OCI-LY3 (cell line): Measurements from ENCODE around the gene PGBD2.
"Not testable (repeated sequence)": the region's sequence is repeated elsewhere in the genome, so short reads cannot be mapped to it uniquely, and the experiment has no call there.

ENCODE experiments used
- H2AFZ ChIP-seq: fragments of 200-600, 300-600 bp; shearing (Covaris generic); 2 replicates; pipeline ENCODE4 v1.6.0; 2014; ENCODE audit warnings: antibody characterized with exemption, low read depth, low read length
- H3K27ac ChIP-seq: fragments of 200-600, 300-600 bp; sonication (generic); 2 replicates; pipeline ENCODE4 v1.5.1; 2014; ENCODE audit warnings: mild to moderate bottlenecking, low read length, moderate library complexity, mixed read lengths
- H3K27me3 ChIP-seq: fragments of 200-600, 300-600 bp; sonication (generic); 2 replicates; pipeline ENCODE4 v1.6.1; 2014; ENCODE audit warnings: low read depth, low read length, mixed read lengths
- H3K36me3 ChIP-seq: fragments of 200-600, 300-600 bp; sonication (generic); replicated peaks from 2 replicates; pipeline ENCODE3; 2014; ENCODE audit warnings: low read depth, low read length, mixed read lengths
- H3K4me1 ChIP-seq: fragments of 300-600, 200-600 bp; sonication (generic); 2 replicates; pipeline ENCODE4 v1.6.1; 2014; ENCODE audit warnings: low read length, mixed read lengths
- H3K4me2 ChIP-seq: fragments of 200-600, 300-600 bp; sonication (generic); 2 replicates; pipeline ENCODE4 v1.6.1; 2014; ENCODE audit warnings: low read length, mixed read lengths
- H3K4me3 ChIP-seq: fragments of 300-600, 200-600 bp; sonication (generic); 2 replicates; pipeline ENCODE4 v1.5.1; 2014; ENCODE audit warnings: antibody characterized with exemption, mild to moderate bottlenecking, low read length, moderate library complexity
- H3K79me2 ChIP-seq: fragments of 300-600, 200-600 bp; shearing (Covaris generic); 2 replicates; pipeline ENCODE4 v1.6.1; 2014; ENCODE audit warnings: mild to moderate bottlenecking, low read length, mixed read lengths
- H3K9ac ChIP-seq: fragments of 300-600, 200-600 bp; shearing (Covaris generic); 2 replicates; pipeline ENCODE4 v1.6.0; 2014; ENCODE audit warnings: mild to moderate bottlenecking, low read length, moderate library complexity
- H3K9me3 ChIP-seq: fragments of 200-600, 300-600 bp; shearing (Covaris generic); 2 replicates; pipeline ENCODE4 v1.6.1; 2014; ENCODE audit warnings: low read length, mixed read lengths; ENCODE audit not compliant: insufficient read depth
- H4K20me1 ChIP-seq: fragments of 200-600, 300-600 bp; sonication (generic); 2 replicates; pipeline ENCODE4 v1.6.1; 2016; ENCODE audit warnings: low read length, mixed read lengths; ENCODE audit not compliant: insufficient read depth
- CTCF ChIP-seq: fragments of 200-600, 300-600 bp; sonication (generic); IDR thresholded peaks from 2 replicates; pipeline ENCODE4 v1.5.1; 2014; ENCODE audit warnings: antibody characterized with exemption, low read length, low read depth
- EZH2phosphoT487 ChIP-seq: fragments of 200-600 bp; shearing (Covaris generic); IDR thresholded peaks from 2 replicates; pipeline ENCODE4 v1.6.1; 2018; ENCODE audit warnings: antibody characterized with exemption, mixed run types, low read depth

Gene PGBD2

GRCh38 chr1:248872752-248873408 is 33.2 kb upstream of the PGBD2 start:
- peak overlapping the region; percentile 69 for H3K9ac ChIP-seq
- peak overlapping the region; percentile 86 for H3K4me3 ChIP-seq
- peak overlapping the region; percentile 68 for H3K27ac ChIP-seq
- no peaks in the 10 kb centered on the region for H3K27me3 ChIP-seq
- H3K79me2 ChIP-seq = no peaks in the 10 kb centered on the region
- no peaks in the 10 kb centered on the region for H3K36me3 ChIP-seq
- H3K9me3 ChIP-seq = no peaks in the 10 kb centered on the region
- H4K20me1 ChIP-seq = no peaks in the 10 kb centered on the region
- peaks cover 11% of the 10 kb centered on the region for H3K4me1 ChIP-seq
- no peak for TF ChIP-seq EZH2phosphoT487
- H2AFZ ChIP-seq = peak overlapping the region; percentile 92
- peak overlapping the region; percentile 75 for H3K4me2 ChIP-seq

- Histone ChIP-seq H3K4me3 (peak overlapping the region; percentile 86), H4K20me1 (no peaks in the 10 kb centered on the region), H3K27me3 (no peaks in the 10 kb centered on the region), H3K9ac (peak overlapping the region; percentile 69), H3K4me2 (peak overlapping the region; percentile 75), H3K79me2 (no peaks in the 10 kb centered on the region), H3K27ac (peak overlapping the region; percentile 68), H3K36me3 (no peaks in the 10 kb centered on the region), H3K9me3 (no peaks in the 10 kb centered on the region), H2AFZ (peak overlapping the region; percentile 92), H3K4me1 (peaks cover 11% of the 10 kb centered on the region)
- TF ChIP-seq EZH2phosphoT487 = no peak
- no peak for TF ChIP-seq CTCF
Observed at GRCh38 chr1:248873409-248873992, 32.5 kb upstream of the PGBD2 start.

- Histone ChIP-seq H3K9me3 (no peaks in the 10 kb centered on the region), H3K27me3 (peaks cover 3% of the 10 kb centered on the region; the same call in 1 of the 2 replicates), H3K9ac (peak overlapping the region; percentile 51), H3K4me3 (peak overlapping the region; percentile 86), H2AFZ (no peak overlapping the region), H3K4me2 (peak overlapping the region; percentile 87), H3K36me3 (no peaks in the 10 kb centered on the region), H3K27ac (peak overlapping the region; percentile 68), H4K20me1 (no peaks in the 10 kb centered on the region), H3K4me1 (peaks cover 11% of the 10 kb centered on the region), H3K79me2 (no peaks in the 10 kb centered on the region)
- no peak for TF ChIP-seq EZH2phosphoT487
- no peak for TF ChIP-seq CTCF
Observed at GRCh38 chr1:248873993-248874533, 32.0 kb upstream of the PGBD2 start.

GRCh38 chr1:248881261-248881660 is 24.8 kb upstream of the PGBD2 start:
- Histone ChIP-seq H3K4me3 (no peak overlapping the region), H3K4me1 (no peaks in the 10 kb centered on the region), H3K27ac (no peak overlapping the region), H3K79me2 (no peaks in the 10 kb centered on the region), H2AFZ (no peak overlapping the region), H3K27me3 (peaks cover 12% of the 10 kb centered on the region), H3K9me3 (no peaks in the 10 kb centered on the region), H3K9ac (no peak overlapping the region), H4K20me1 (no peaks in the 10 kb centered on the region), H3K36me3 (no peaks in the 10 kb centered on the region), H3K4me2 (no peak overlapping the region)
- TF ChIP-seq EZH2phosphoT487 (no peak), CTCF (no peak)

GRCh38 chr1:248882427-248882826 is 23.6 kb upstream of the PGBD2 start:
- not testable (repeated sequence) for H3K4me2 ChIP-seq, H3K27ac ChIP-seq, H3K9me3 ChIP-seq, H3K36me3 ChIP-seq, H3K79me2 ChIP-seq, H2AFZ ChIP-seq, H3K9ac ChIP-seq, H3K4me3 ChIP-seq, H4K20me1 ChIP-seq, H3K4me1 ChIP-seq
- H3K27me3 ChIP-seq = peaks cover 12% of the 10 kb centered on the region
